LNCaP clone FGC (cell line): Measurements from ENCODE around the gene SCUBE2.

Experiments used
- DNase-seq: peaks from one replicate; pipeline ENCODE4 v3.0.0-alpha.2; 2011; ENCODE audit warnings: low read depth
- H3K4me3 ChIP-seq: 2 replicates; pipeline ENCODE4 v1.5.1; 2011; ENCODE audit warnings: mild to moderate bottlenecking, low read depth, low read length, control low read depth
- CTCF ChIP-seq: IDR thresholded peaks from 2 replicates; pipeline ENCODE4 v1.5.1; 2012; ENCODE audit warnings: mild to moderate bottlenecking; ENCODE audit not compliant: control insufficient read depth, insufficient read depth; ENCODE audit errors: extremely low read depth

Gene SCUBE2

DNA sequence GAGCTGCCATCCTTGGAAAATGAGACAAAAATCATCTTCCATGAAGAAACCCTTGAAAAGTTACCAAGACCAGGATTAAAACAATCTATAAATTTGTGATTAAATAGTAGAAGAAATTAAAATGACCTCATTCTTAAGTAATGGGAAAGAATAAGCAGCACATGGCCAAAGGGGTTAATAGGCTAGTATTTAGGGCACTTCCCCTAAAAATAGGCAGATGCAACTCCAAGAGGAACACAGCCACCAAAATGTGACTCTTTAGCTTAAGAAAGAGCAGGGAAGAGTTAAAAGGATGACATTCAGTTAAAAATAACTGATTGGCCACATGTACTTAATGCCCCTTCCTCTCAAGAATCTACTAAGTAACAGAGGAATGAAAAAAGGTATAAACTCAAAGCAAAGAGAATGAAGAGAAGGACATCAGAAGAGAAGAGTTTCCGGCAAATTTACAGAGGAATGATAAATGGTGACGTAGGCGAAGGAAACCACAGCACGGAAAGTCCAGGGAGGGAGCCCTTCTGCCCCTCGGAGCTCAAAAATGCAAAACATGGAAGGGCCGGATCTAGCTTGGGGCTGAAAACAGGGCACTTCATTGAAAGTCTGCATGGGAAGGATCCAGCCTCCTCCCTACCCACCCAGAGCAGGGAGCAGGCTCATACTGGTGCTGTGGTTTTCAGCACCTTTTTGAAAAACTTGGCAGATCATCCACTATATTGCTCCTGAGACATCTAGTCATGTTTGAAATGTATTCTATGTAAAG, 17.8 kb downstream of the SCUBE2 start:
- DNase-seq: no peak
- no peak overlapping the region for H3K4me3 ChIP-seq
- no peak for TF ChIP-seq CTCF

DNA sequence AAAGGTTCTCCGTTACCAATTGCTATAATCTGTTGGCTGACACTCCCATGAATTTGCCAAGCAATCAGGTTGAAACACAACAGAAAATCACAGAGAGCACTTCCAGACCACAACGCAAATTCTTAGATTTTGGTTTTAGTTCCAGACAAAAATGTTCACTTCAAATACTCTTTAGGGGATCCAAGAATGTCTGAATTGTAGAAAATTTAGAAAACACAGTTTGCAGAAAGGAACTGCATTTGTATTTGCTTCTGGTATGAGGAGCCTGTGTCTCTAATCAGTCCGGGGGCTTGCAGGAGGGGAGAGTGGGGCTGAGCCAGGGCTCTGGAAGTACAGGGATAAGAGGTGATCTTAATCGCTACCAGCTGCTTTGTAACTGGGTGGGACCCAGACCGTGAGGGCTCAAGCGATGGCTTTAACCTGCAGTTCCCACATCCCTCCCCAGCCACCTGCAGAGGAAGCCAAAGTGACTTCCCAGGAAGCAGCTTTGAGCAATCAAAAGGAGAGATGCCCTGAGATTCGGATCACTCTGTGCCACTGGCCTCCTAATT, 18.7 kb downstream of the SCUBE2 start:
- no peak for TF ChIP-seq CTCF
- H3K4me3 ChIP-seq: no peak overlapping the region
- DNase-seq: no peak

DNA sequence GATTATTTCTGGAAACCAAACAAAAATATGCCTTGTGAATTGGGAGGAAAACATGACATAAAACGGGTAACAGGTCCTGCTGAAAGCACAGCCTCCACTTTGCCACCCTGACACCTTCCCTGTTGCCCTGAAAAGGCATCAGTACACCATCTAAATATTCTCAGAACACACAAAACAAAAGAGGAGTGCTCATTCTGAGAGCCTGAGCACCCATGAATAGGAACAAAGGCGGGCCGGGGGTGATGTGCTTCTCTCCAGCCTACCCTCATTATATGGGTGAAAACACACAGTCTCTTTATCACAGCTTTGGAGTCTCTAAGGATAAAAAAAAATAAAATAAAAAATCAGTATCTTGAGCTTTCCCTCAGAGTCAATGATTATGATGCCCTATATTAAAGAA, 19.7 kb downstream of the SCUBE2 start:
- no peak for TF ChIP-seq CTCF
- no peak for DNase-seq
- no peak overlapping the region for H3K4me3 ChIP-seq

DNA sequence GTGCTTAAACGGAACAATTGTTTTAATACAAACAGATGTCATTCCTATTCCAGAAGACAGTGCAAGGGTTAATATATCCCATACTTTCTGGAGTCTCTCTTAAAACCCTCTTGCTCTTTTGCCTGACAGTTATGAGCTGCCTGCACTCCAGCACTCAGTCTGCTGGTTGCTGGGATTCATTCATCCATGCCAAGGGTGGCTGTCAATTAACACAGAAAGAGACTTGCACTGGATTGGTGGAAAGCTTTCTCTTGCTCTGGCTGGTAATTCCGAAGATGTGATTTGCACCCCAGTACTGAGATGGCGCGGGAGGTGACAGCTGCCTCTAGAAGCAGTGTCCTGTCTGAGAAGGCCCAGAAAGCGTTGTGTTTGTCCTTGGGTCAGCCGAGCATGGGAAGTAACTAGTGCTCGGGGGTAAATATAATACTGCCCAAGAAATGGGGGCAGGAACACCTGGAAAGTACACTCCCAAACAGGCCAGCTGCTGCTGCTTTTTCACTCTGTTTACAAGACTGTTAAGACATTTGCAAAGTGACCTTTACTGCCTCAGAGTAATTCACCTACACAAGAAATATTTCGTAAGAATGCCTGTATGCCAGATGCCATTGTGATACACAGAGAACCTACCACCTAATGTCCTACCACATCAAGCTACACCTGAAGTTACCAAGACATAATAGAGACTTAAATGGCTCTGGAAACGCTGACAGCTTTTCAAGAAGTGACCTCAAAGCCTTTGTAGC, 20.5 kb downstream of the SCUBE2 start:
- TF ChIP-seq CTCF: no peak
- H3K4me3 ChIP-seq: no peak overlapping the region
- no peak for DNase-seq

GRCh38 chr11:9069862-9070470, 21.4 kb downstream of the SCUBE2 start:
- TF ChIP-seq CTCF: no peak
- DNase-seq: no peak
- no peak overlapping the region for H3K4me3 ChIP-seq

- no peak for TF ChIP-seq CTCF
- H3K4me3 ChIP-seq: no peak overlapping the region
- DNase-seq: no peak
Observed at GRCh38 chr11:9069256-9069655, 22.1 kb downstream of the SCUBE2 start.
